GM23338 (cell line): ENCODE measurements around the gene MLLT1.

Experiments used
- CREB1 ChIP-seq: fragments of 250-450 bp; sonication (Bioruptor Pico); IDR thresholded peaks from 2 replicates; pipeline ENCODE4 v1.5.0; 2020; ENCODE audit warnings: low read depth, mild to moderate bottlenecking, moderate library complexity
- EZH2 ChIP-seq: fragments of 200-600 bp; sonication (generic); IDR thresholded peaks from one replicate; pipeline ENCODE4 v1.8.0; 2017; ENCODE audit warnings: antibody characterized with exemption, mild to moderate bottlenecking, low read depth; ENCODE audit not compliant: unreplicated experiment
- EZH2phosphoT487 ChIP-seq: fragments of 200-600 bp; sonication (generic); IDR thresholded peaks from one replicate; pipeline ENCODE4 v1.8.1; 2018; ENCODE audit warnings: antibody characterized with exemption; ENCODE audit not compliant: unreplicated experiment
- JUNB ChIP-seq: IDR thresholded peaks from one replicate; pipeline ENCODE4 v1.6.1; 2016; ENCODE audit warnings: antibody characterized with exemption; ENCODE audit not compliant: unreplicated experiment
- POLR2AphosphoS5 ChIP-seq: IDR thresholded peaks from 2 replicates; pipeline ENCODE4 v1.6.1; 2016; ENCODE audit warnings: antibody characterized with exemption, low read depth
- REST ChIP-seq: IDR thresholded peaks from one replicate; pipeline ENCODE4 v1.6.1; 2018; ENCODE audit warnings: antibody characterized with exemption; ENCODE audit not compliant: unreplicated experiment
- TF ChIP-seq, protein P1 (sequence below), 2 experiments: fragments of 200-600 bp in 1 of 2; sonication (generic) in 1 of 2; conservative IDR thresholded peaks; 2 replicates each; pipeline versions ENCODE4 v1.5.1 to v1.6.1; 2016 to 2017; ENCODE audit warnings: antibody characterized with exemption in 2 of 2, low read depth in 2 of 2, mild to moderate bottlenecking in 2 of 2, moderate library complexity in 1 of 2

DNA sequence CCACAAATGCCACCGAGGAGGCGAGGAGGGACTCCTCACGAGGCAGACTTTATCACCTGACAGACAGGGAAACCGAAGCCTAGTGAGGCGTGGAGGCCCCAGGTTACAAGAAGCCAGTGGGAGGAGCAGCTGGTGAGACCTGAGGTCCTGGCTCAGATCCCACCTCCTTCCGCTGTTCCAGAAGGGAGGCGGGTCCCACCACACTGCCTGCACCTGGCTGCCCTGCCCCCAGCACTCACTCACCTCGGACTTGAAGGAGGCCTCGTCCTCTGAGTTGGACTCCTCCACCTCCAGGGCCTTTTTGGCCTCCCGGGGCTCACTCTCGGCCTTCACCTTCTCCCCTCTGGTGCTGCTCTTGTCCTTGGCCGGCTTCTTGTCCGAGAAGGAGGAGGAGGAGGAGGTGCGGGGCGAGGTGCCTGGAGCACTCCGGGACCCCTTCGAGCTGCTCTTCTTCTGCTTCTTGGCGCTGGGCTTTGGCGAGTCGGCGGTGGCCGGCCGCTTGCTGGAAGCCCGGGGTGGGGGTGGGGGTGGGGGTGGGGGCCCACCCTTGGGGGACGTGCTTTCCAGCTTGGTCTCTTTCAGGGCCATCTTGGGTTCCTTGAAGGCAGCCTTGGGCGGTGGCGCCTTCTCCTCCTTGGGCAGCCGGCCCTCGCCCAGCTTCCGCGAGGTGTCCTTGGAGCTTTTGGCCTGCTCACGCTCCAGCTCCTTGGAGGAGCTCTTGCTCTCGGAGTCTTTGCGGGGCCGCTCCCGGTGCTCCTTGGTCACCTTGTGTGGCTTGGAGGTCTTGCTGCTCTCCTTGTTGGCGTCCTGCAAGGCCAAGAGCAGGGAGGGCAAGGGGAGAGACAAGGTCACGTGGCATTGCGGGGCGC is 57.7 kb downstream of the MLLT1 start:
- TF ChIP-seq, protein P1, sequence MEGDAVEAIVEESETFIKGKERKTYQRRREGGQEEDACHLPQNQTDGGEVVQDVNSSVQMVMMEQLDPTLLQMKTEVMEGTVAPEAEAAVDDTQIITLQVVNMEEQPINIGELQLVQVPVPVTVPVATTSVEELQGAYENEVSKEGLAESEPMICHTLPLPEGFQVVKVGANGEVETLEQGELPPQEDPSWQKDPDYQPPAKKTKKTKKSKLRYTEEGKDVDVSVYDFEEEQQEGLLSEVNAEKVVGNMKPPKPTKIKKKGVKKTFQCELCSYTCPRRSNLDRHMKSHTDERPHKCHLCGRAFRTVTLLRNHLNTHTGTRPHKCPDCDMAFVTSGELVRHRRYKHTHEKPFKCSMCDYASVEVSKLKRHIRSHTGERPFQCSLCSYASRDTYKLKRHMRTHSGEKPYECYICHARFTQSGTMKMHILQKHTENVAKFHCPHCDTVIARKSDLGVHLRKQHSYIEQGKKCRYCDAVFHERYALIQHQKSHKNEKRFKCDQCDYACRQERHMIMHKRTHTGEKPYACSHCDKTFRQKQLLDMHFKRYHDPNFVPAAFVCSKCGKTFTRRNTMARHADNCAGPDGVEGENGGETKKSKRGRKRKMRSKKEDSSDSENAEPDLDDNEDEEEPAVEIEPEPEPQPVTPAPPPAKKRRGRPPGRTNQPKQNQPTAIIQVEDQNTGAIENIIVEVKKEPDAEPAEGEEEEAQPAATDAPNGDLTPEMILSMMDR (conservative IDR thresholded peaks at IDR 0.05; ENCODE audit: low read depth in 2 of 2), result no peak
- TF ChIP-seq EZH2phosphoT487, result no peak
- no peak for TF ChIP-seq EZH2
- TF ChIP-seq POLR2AphosphoS5, result no peak
- TF ChIP-seq CREB1 (CRISPR knock-in tag), result no peak
- no peak for TF ChIP-seq REST
- TF ChIP-seq JUNB, result no peak
